DOHH2 (cell line): Measurements from ENCODE around the gene HBEGF.

ENCODE experiments used
- H3F3A ChIP-seq: fragments of 200-600 bp; sonication (generic), shearing (Covaris generic); 2 replicates; pipeline ENCODE4 v1.6.0; 2016; ENCODE audit warnings: antibody characterized with exemption, mild to moderate bottlenecking; ENCODE audit not compliant: control insufficient read depth, insufficient read depth
- H3K27ac ChIP-seq: fragments of 200-600 bp; sonication (generic); 2 replicates; pipeline ENCODE4 v1.5.1; 2014; ENCODE audit warnings: low read depth, mild to moderate bottlenecking, low read length, moderate library complexity
- H3K27me3 ChIP-seq: fragments of 200-600 bp; sonication (generic); 2 replicates; pipeline ENCODE4 v1.6.1; 2014; ENCODE audit warnings: mild to moderate bottlenecking, low read length, mixed read lengths; ENCODE audit not compliant: control insufficient read depth
- H3K36me3 ChIP-seq: fragments of 200-600 bp; sonication (generic); 2 replicates; pipeline ENCODE4 v1.6.1; 2014; ENCODE audit warnings: mild to moderate bottlenecking, low read length, moderate library complexity, mixed read lengths; ENCODE audit not compliant: control insufficient read depth
- H3K4me1 ChIP-seq: fragments of 200-600 bp; sonication (generic); 2 replicates; pipeline ENCODE4 v1.6.1; 2014; ENCODE audit warnings: mild to moderate bottlenecking, low read length, mixed read lengths; ENCODE audit not compliant: control insufficient read depth
- H3K4me2 ChIP-seq: fragments of 200-600 bp; sonication (generic); 2 replicates; pipeline ENCODE4 v1.6.0; 2014; ENCODE audit warnings: mild to moderate bottlenecking, low read length, moderate library complexity
- H3K4me3 ChIP-seq: fragments of 200-600 bp; sonication (generic); 2 replicates; pipeline ENCODE4 v1.5.1; 2014; ENCODE audit warnings: mild to moderate bottlenecking, low read length, mixed read lengths
- H3K79me2 ChIP-seq: fragments of 200-600 bp; sonication (generic); 2 replicates; pipeline ENCODE4 v1.6.1; 2014; ENCODE audit warnings: mild to moderate bottlenecking, low read length, mixed read lengths; ENCODE audit not compliant: control insufficient read depth
- H3K9me2 ChIP-seq: fragments of 200-600 bp; sonication (generic); replicated peaks from 2 replicates; pipeline ENCODE4 v1.6.1; 2014; ENCODE audit warnings: mild to moderate bottlenecking, low read length, mixed read lengths; ENCODE audit not compliant: control insufficient read depth
- H3K9me3 ChIP-seq: fragments of 200-600 bp; sonication (generic); 2 replicates; pipeline ENCODE4 v1.6.1; 2014; ENCODE audit warnings: antibody characterized with exemption, low read length, mixed read lengths; ENCODE audit not compliant: control insufficient read depth, insufficient read depth
- H4K20me1 ChIP-seq: fragments of 200-600 bp; sonication (generic); 2 replicates; pipeline ENCODE4 v1.6.0; 2014; ENCODE audit warnings: low read depth, mild to moderate bottlenecking, antibody characterized with exemption, low read length, moderate library complexity; ENCODE audit not compliant: control insufficient read depth, insufficient read depth
- CTCF ChIP-seq: fragments of 200-600 bp; sonication (generic); IDR thresholded peaks from one replicate; pipeline ENCODE4 v1.5.1; 2014; ENCODE audit warnings: antibody characterized with exemption, mild to moderate bottlenecking, low read depth, low read length; ENCODE audit not compliant: poor library complexity, severe bottlenecking
- EZH2phosphoT487 ChIP-seq: fragments of 200-600 bp; sonication (generic); IDR thresholded peaks from 2 replicates; pipeline ENCODE4 v1.6.1; 2017; ENCODE audit warnings: borderline replicate concordance, mild to moderate bottlenecking, antibody characterized with exemption, low read length, moderate library complexity, mixed read lengths

Gene HBEGF

GRCh38 chr5:140365941-140366340 is 19.5 kb upstream of the HBEGF start:
- no peaks in the 10 kb centered on the region for H3F3A ChIP-seq
- no peak overlapping the region for H3K4me3 ChIP-seq
- no peaks in the 10 kb centered on the region for H3K9me3 ChIP-seq
- no peaks in the 10 kb centered on the region for H3K79me2 ChIP-seq
- H3K9me2 ChIP-seq, result no peaks in the 10 kb centered on the region
- H3K27ac ChIP-seq, result no peak overlapping the region
- H3K4me1 ChIP-seq, result peaks cover 9% of the 10 kb centered on the region; the same call in 1 of the 2 replicates
- no peaks in the 10 kb centered on the region for H4K20me1 ChIP-seq
- no peaks in the 10 kb centered on the region for H3K27me3 ChIP-seq
- no peaks in the 10 kb centered on the region for H3K36me3 ChIP-seq
- no peak overlapping the region for H3K4me2 ChIP-seq
- TF ChIP-seq EZH2phosphoT487, result no peak
- TF ChIP-seq CTCF, result no peak

- Histone ChIP-seq H3K9me2 (no peaks in the 10 kb centered on the region), H3K4me2 (no peak overlapping the region), H3K27me3 (no peaks in the 10 kb centered on the region), H3K79me2 (no peaks in the 10 kb centered on the region), H3F3A (no peaks in the 10 kb centered on the region), H3K27ac (no peak overlapping the region), H3K36me3 (no peaks in the 10 kb centered on the region), H3K4me1 (peaks cover 9% of the 10 kb centered on the region; the same call in 1 of the 2 replicates), H3K4me3 (no peak overlapping the region), H3K9me3 (no peaks in the 10 kb centered on the region), H4K20me1 (no peaks in the 10 kb centered on the region)
- no peak for TF ChIP-seq EZH2phosphoT487
- TF ChIP-seq CTCF, result no peak
Observed at GRCh38 chr5:140365282-140365681, 18.9 kb upstream of the HBEGF start.

GRCh38 chr5:140364472-140364765 is 18.0 kb upstream of the HBEGF start:
- H3K4me2 ChIP-seq, result no peak overlapping the region
- H3K79me2 ChIP-seq, result no peaks in the 10 kb centered on the region
- no peaks in the 10 kb centered on the region for H3K36me3 ChIP-seq
- no peaks in the 10 kb centered on the region for H3K9me3 ChIP-seq
- peaks cover 9% of the 10 kb centered on the region; the same call in 1 of the 2 replicates for H3K4me1 ChIP-seq
- H3K9me2 ChIP-seq, result no peaks in the 10 kb centered on the region
- no peaks in the 10 kb centered on the region for H3F3A ChIP-seq
- H3K27me3 ChIP-seq, result no peaks in the 10 kb centered on the region
- no peak overlapping the region for H3K4me3 ChIP-seq
- TF ChIP-seq EZH2phosphoT487 (no peak), CTCF (no peak)
- no peaks in the 10 kb centered on the region for H4K20me1 ChIP-seq
- no peak overlapping the region for H3K27ac ChIP-seq
